ENCODE data around the gene CNR1.

Gene CNR1

DNA sequence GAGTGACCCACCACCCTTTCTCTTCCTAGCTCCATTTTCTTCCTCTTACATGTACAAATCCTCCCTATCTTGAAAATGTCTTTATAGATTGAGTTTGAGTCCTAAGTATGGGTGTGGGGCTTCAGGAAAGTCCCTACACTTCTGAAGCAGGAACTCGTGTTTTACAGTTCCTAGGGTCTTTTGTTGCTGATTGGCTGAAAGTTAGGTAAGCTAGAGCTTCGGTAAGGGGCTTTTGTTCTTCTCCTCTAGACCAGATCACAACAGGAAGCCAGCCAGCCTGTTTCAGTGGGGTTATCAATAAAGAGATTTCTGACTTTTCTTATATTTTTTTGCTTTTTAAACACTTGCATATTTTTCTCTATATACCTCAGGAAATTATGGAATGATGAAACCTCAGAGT, 51.3 kb downstream of the CNR1 start:
- DNase-seq: no peak
- no peaks in the 10 kb centered on the region for H3K9me3 ChIP-seq
- no peak overlapping the region for H3K27ac ChIP-seq
- no peaks in the 10 kb centered on the region for H3K36me3 ChIP-seq
- intact Hi-C loops (cut with DNase I; ENCODE audit: low total_unique reads): no loop called here
- TF ChIP-seq, protein P1, sequence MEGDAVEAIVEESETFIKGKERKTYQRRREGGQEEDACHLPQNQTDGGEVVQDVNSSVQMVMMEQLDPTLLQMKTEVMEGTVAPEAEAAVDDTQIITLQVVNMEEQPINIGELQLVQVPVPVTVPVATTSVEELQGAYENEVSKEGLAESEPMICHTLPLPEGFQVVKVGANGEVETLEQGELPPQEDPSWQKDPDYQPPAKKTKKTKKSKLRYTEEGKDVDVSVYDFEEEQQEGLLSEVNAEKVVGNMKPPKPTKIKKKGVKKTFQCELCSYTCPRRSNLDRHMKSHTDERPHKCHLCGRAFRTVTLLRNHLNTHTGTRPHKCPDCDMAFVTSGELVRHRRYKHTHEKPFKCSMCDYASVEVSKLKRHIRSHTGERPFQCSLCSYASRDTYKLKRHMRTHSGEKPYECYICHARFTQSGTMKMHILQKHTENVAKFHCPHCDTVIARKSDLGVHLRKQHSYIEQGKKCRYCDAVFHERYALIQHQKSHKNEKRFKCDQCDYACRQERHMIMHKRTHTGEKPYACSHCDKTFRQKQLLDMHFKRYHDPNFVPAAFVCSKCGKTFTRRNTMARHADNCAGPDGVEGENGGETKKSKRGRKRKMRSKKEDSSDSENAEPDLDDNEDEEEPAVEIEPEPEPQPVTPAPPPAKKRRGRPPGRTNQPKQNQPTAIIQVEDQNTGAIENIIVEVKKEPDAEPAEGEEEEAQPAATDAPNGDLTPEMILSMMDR (IDR thresholded peaks at IDR 0.05): no peak
- no peak overlapping the region for H3K4me3 ChIP-seq
- no peaks in the 10 kb centered on the region for H3K4me1 ChIP-seq
- no peaks in the 10 kb centered on the region for H3K27me3 ChIP-seq

DNA sequence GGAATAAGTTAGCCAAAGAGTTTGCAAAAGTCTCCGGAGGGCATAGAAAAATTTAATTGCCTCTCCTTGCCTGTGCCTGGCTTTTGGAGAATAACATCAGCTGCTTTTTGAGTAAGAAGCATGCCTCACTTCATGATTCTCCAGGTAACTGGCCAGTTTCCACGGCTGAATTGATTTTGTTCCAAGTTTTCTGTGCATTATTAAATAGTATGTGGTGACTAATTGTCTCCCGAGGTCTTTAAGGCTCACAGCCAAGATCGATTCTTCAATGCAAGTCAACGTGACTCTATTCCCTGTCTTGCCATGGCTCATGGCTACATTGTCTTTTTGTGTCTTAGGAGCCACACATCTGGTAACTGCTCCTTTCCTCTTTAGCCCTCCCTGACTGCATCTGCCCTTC, 54.2 kb downstream of the CNR1 start:
- H3K27ac ChIP-seq: no peak overlapping the region
- intact Hi-C loops (cut with DNase I; ENCODE audit: low total_unique reads): no loop called here
- H3K27me3 ChIP-seq: no peaks in the 10 kb centered on the region
- no peaks in the 10 kb centered on the region for H3K4me1 ChIP-seq
- no peak overlapping the region for H3K4me3 ChIP-seq
- no peaks in the 10 kb centered on the region for H3K36me3 ChIP-seq
- DNase-seq: no peak
- TF ChIP-seq, protein P1 (IDR thresholded peaks at IDR 0.05): no peak
- no peaks in the 10 kb centered on the region for H3K9me3 ChIP-seq

- no peaks in the 10 kb centered on the region for H3K4me1 ChIP-seq
- no peak for DNase-seq
- H3K36me3 ChIP-seq: no peaks in the 10 kb centered on the region
- intact Hi-C loops (cut with DNase I; ENCODE audit: low total_unique reads): no loop called here
- no peak overlapping the region for H3K4me3 ChIP-seq
- TF ChIP-seq, protein P1 (IDR thresholded peaks at IDR 0.05): no peak
- H3K9me3 ChIP-seq: no peaks in the 10 kb centered on the region
- no peak overlapping the region for H3K27ac ChIP-seq
- no peaks in the 10 kb centered on the region for H3K27me3 ChIP-seq
These were observed 58.9 kb downstream of the CNR1 start for GRCh38 chr6:88107241-88107640.

DNA sequence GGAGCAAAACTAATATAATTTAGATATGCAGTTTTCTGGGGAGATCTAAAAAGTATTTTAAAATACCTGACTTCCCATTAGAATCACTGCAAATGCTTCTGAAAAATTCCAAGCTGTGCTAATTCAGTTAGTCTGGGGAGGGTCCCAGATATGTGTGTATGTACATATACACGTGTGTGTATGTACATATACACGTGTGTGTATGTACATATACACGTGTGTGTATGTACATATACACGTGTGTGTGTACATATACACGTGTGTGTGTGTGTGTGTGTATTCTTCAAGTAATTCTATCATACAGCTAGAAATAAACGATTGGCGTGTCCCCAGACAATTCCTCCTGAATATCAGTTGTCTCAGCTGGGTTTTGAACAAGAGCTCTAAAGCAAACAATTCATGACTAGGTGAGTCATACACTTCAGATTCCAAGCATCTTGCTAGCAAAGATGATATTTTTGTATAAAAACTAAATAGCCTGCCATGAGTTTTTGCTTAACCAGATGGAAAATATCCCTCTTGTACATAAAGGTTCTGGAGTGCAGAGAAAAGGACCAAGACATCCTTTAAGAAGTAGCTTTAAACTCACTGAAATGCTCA, 60.3 kb downstream of the CNR1 start:
- Histone ChIP-seq H3K4me3 (no peak overlapping the region), H3K4me1 (no peaks in the 10 kb centered on the region), H3K27ac (no peak overlapping the region), H3K9me3 (no peaks in the 10 kb centered on the region), H3K27me3 (no peaks in the 10 kb centered on the region), H3K36me3 (no peaks in the 10 kb centered on the region)
- intact Hi-C loops (cut with DNase I; ENCODE audit: low total_unique reads): no loop called here
- TF ChIP-seq, protein P1 (IDR thresholded peaks at IDR 0.05): no peak
- no peak for DNase-seq
